PC-9 (cell line): Measurements from ENCODE around the gene ELANE.

ENCODE experiments used
- EZH2 ChIP-seq: fragments of 200-600 bp; sonication (generic); IDR thresholded peaks from 2 replicates; pipeline ENCODE4 v1.8.0; 2017; ENCODE audit warnings: antibody characterized with exemption, low read depth
- TF ChIP-seq, protein P1 (sequence below): fragments of 200-600 bp; sonication (generic); conservative IDR thresholded peaks from 2 replicates; pipeline ENCODE4 v1.6.1; 2017; ENCODE audit warnings: mixed run types, antibody characterized with exemption, mild to moderate bottlenecking, moderate library complexity

DNA sequence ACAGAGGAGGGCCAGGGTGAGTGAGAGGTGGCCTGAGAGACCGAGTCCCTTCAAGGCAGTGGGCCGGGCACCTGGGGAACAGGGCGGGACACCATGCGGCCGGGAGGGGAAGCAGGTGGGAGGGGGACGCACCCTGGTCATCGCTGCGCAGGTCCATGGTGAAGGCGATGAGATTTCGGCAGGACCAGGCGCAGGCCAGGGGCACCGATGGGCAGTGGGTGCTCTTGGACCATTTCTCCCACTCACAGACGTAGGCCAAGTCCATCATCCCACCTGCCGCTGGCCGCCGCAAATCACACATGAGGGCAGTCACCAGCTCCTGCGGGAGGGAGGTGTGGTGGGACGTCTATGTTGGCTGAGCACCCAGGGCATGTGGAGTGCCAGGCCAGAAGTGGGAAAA, 38.7 kb downstream of the ELANE start:
- TF ChIP-seq, protein P1, sequence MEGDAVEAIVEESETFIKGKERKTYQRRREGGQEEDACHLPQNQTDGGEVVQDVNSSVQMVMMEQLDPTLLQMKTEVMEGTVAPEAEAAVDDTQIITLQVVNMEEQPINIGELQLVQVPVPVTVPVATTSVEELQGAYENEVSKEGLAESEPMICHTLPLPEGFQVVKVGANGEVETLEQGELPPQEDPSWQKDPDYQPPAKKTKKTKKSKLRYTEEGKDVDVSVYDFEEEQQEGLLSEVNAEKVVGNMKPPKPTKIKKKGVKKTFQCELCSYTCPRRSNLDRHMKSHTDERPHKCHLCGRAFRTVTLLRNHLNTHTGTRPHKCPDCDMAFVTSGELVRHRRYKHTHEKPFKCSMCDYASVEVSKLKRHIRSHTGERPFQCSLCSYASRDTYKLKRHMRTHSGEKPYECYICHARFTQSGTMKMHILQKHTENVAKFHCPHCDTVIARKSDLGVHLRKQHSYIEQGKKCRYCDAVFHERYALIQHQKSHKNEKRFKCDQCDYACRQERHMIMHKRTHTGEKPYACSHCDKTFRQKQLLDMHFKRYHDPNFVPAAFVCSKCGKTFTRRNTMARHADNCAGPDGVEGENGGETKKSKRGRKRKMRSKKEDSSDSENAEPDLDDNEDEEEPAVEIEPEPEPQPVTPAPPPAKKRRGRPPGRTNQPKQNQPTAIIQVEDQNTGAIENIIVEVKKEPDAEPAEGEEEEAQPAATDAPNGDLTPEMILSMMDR, result no peak
- no peak for TF ChIP-seq EZH2
